A673 (cell line): ENCODE results near the gene KLHL5. TPM values are rescaled to one million over a fixed set of nuclear protein-coding genes. Genes with fewer than 3 reads are reported as not detected.

ENCODE experiments used
- BruUV-seq: library from RNA; stranded (reverse); fragments of 400-500 nt; replicated peaks from 2 replicates; lab custom pipeline; 2021; lab: Mats Ljungman, UMichigan
- CTCF ChIA-PET: fragments of 300-600 bp; sonication (Branson Sonifier 250); formaldehyde crosslinking; loops from one replicate; lab custom pipeline; 2022; ENCODE audit warnings: antibody characterized with exemption; lab: Charles Lee
- POLR2A ChIA-PET: fragments of 300-600 bp; sonication (Branson Sonifier 250); formaldehyde crosslinking; loops from one replicate; lab custom pipeline; 2022; ENCODE audit warnings: antibody characterized with exemption; ENCODE audit not compliant: low non-redundant PET; lab: Charles Lee
- DNase-seq: peaks from one replicate; pipeline ENCODE4 v3.0.0-alpha.2; 2015; ENCODE audit warnings: low spot score
- H3K27ac ChIP-seq: fragments of 200-600 bp; sonication (generic); 2 replicates; pipeline ENCODE4 v1.5.1; 2016; ENCODE audit warnings: mixed run types, low read depth, mild to moderate bottlenecking, mixed read lengths, antibody characterized with exemption, low read length; ENCODE audit not compliant: poor library complexity, severe bottlenecking
- H3K27me3 ChIP-seq: fragments of 200-600 bp; sonication (generic); replicated peaks from 2 replicates; pipeline ENCODE4 v1.6.1; 2017; ENCODE audit warnings: mixed run types, low read depth, mild to moderate bottlenecking, mixed read lengths, antibody characterized with exemption, low read length; ENCODE audit not compliant: insufficient read depth, poor library complexity
- H3K36me3 ChIP-seq: fragments of 200-600 bp; sonication (generic); 2 replicates; pipeline ENCODE4 v1.6.1; 2016; ENCODE audit warnings: mixed run types, mild to moderate bottlenecking, mixed read lengths, antibody characterized with exemption, low read length; ENCODE audit not compliant: insufficient read depth, poor library complexity, severe bottlenecking
- H3K4me1 ChIP-seq: fragments of 200-600 bp; sonication (generic); 2 replicates; pipeline ENCODE4 v1.6.1; 2017; ENCODE audit warnings: mixed run types, mild to moderate bottlenecking, mixed read lengths, antibody characterized with exemption, low read length; ENCODE audit not compliant: insufficient read depth, poor library complexity, severe bottlenecking
- H3K4me3 ChIP-seq: fragments of 200-600 bp; sonication (generic); 2 replicates; pipeline ENCODE4 v1.5.1; 2016; ENCODE audit warnings: low read depth, mixed run types, mild to moderate bottlenecking, mixed read lengths, low read length; ENCODE audit not compliant: poor library complexity, severe bottlenecking
- H3K9me3 ChIP-seq: fragments of 200-600 bp; sonication (generic); 2 replicates; pipeline ENCODE4 v1.6.1; 2016; ENCODE audit warnings: mixed run types, low read depth, mild to moderate bottlenecking, mixed read lengths, antibody characterized with exemption, low read length; ENCODE audit not compliant: poor library complexity, severe bottlenecking
- EZH2 ChIP-seq: fragments of 200-600 bp; sonication (generic); IDR thresholded peaks from 2 replicates; pipeline ENCODE4 v1.6.1; 2017; ENCODE audit warnings: borderline replicate concordance, low read depth, mild to moderate bottlenecking, mixed read lengths, antibody characterized with exemption, low read length; ENCODE audit not compliant: poor library complexity, severe bottlenecking
- intact Hi-C: fragments of 100-400 bp; cut with micrococcal nuclease; formaldehyde crosslinking; loops from one replicate; pipeline ENCODE4 v1.10.0; 2022; ENCODE audit not compliant: unreplicated experiment
- total RNA-seq: library from RNA; stranded (reverse); gene quantifications from 2 replicates; pipeline ENCODE4 v1.2.3, GENCODE V29; 2021
- TF ChIP-seq, protein P1 (sequence below): fragments of 300-800, 200-600 bp; sonication (generic); conservative IDR thresholded peaks from 2 replicates; pipeline ENCODE4 v1.5.1; 2017; ENCODE audit warnings: low read depth, mild to moderate bottlenecking, antibody characterized with exemption, low read length, moderate library complexity, mixed read lengths

KLHL5 gene
- total RNA-seq, 1 experiment from 2014 or later: 21.6 TPM

DNA sequence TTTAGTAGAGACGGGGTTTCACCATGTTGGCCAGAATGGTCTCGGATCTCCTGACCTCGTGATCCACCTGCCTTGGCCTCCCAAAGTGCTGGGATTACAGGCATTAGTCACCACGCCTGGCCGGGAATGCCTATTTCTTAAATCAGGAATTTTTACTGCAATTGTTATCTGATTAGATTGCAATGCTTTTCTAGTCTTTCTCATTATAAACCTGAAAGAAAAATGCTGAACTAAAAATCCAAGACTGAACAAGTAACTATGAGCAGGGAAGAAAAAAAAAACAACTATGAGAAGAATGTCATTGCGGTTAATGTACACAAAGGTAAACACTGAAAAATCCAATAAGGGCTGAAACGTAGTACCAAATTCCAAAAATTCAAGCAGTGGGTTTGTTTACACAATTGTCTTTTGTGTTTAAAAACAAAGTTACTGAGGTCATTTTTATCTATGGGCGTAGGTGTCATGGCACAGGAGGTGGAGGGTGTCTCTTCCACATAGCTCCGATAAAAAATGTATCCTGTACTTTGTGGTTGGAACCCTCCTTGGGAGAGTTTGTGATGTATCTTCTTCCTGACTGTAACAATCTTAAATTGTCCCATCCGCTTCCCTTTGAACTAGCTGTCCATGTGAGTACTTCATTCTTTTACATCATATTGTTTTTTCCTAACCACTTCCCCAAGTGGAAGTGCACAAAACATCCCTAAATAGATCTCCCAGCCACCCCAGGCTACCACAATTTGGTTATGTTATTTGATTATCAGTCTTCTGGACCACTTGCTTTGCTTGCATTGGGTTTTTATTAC is 18.8 kb upstream of the KLHL5 start:
- Histone ChIP-seq H3K4me3 (no peak overlapping the region), H3K27me3 (no peaks in the 10 kb centered on the region), H3K36me3 (no peaks in the 10 kb centered on the region), H3K9me3 (no peaks in the 10 kb centered on the region), H3K27ac (no peak overlapping the region), H3K4me1 (peaks cover 13% of the 10 kb centered on the region)
- ChIA-PET CTCF (interaction anchor here (1.2 kb wide), 1 partner anchor 92 kb away, joined by 3 read pairs; no protein-coding TSS in a partner anchor), POLR2A (no interaction called here)
- no TSS peak for BruUV-seq
- intact Hi-C loops: no loop called here
- no peak for TF ChIP-seq EZH2
- TF ChIP-seq, protein P1, sequence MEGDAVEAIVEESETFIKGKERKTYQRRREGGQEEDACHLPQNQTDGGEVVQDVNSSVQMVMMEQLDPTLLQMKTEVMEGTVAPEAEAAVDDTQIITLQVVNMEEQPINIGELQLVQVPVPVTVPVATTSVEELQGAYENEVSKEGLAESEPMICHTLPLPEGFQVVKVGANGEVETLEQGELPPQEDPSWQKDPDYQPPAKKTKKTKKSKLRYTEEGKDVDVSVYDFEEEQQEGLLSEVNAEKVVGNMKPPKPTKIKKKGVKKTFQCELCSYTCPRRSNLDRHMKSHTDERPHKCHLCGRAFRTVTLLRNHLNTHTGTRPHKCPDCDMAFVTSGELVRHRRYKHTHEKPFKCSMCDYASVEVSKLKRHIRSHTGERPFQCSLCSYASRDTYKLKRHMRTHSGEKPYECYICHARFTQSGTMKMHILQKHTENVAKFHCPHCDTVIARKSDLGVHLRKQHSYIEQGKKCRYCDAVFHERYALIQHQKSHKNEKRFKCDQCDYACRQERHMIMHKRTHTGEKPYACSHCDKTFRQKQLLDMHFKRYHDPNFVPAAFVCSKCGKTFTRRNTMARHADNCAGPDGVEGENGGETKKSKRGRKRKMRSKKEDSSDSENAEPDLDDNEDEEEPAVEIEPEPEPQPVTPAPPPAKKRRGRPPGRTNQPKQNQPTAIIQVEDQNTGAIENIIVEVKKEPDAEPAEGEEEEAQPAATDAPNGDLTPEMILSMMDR: no peak
- DNase-seq: no peak

DNA sequence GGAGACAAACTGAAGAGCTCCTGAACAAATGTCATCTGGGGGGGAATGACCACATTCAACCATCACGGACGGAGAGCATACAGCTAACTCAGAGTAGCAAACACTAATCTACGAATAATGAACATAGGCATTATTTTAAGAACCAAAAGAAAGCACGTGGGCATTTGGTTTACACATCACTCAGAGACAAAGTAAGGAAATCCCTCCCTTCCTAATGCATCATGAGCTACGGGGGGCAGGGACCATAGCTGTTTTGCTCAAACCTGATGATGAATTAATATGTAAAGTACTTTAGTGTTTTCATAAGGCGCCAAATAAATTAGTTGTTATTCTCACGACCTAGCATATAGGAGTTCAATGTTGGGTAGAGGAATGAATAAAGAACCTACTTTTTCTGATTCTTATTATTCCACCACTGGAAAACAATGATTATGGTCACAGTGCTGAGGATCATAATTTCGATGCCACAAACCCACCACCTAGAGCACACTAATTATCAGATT is 18.1 kb upstream of the KLHL5 start:
- ChIA-PET CTCF (interaction anchor here (1.2 kb wide), 1 partner anchor 91 kb away, joined by 3 read pairs; no protein-coding TSS in a partner anchor), POLR2A (no interaction called here)
- no peak for TF ChIP-seq EZH2
- TF ChIP-seq, protein P1: no peak
- intact Hi-C loops: no loop called here
- Histone ChIP-seq H3K9me3 (no peaks in the 10 kb centered on the region), H3K27me3 (no peaks in the 10 kb centered on the region), H3K4me3 (peak overlapping the region; percentile 70), H3K4me1 (peaks cover 13% of the 10 kb centered on the region), H3K27ac (peak overlapping the region; percentile 66), H3K36me3 (no peaks in the 10 kb centered on the region)
- BruUV-seq: no TSS peak
- peak; percentile 20 for DNase-seq

DNA sequence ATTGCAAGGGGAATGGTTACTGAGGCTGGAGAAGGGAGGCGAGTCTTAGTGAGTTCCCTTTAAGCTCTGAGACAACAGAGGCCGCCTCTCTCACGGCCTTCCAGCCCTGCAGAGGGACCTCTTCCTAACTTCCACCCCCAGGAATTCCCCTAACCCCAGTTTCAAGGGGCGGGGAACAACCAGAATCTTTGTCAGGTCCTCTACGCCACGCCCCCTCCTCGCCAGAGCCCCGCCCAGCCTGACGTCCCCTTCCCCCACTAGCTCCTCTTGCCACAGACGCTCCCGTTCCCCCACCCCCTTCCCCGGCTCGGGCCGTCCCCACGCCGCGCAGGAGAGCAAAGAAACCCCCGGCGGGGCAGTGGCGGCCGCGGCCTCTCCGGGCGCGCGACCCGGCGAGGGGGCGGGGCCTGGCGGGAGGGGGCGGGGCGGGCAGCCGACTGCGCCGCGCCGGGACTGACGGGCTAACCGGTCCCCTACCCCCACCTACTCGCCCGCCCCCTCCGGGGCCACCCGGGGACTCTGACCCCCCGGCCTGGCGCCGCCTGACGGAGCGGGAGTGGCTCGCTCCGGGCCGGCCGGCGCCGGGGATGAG is 17.6 kb upstream of the KLHL5 start:
- POLR2A ChIA-PET: no interaction called here
- Histone ChIP-seq H3K4me3 (peak overlapping the region; percentile 70), H3K27me3 (no peaks in the 10 kb centered on the region), H3K36me3 (no peaks in the 10 kb centered on the region), H3K4me1 (peaks cover 13% of the 10 kb centered on the region), H3K27ac (peak overlapping the region; percentile 66), H3K9me3 (no peaks in the 10 kb centered on the region)
- intact Hi-C loops: no loop called here
- peak; percentile 89 for DNase-seq
- TF ChIP-seq EZH2: no peak
- TF ChIP-seq, protein P1: no peak
- CTCF ChIA-PET: interaction anchor here (1.2 kb wide), 1 partner anchor 91 kb away, joined by 3 read pairs; no protein-coding TSS in a partner anchor
- no TSS peak for BruUV-seq
